Measurements from ENCODE around the gene MGAT5B. TPM values are rescaled to one million over a fixed set of nuclear protein-coding genes. Genes with fewer than 3 reads are reported as not detected.

The MGAT5B gene
- total and polyA plus RNA-seq, 4 donors, result 0.28 to 0.67 (median 0.46) TPM

GRCh38 chr17:76878568-76878967 lies 10.4 kb downstream of the MGAT5B start:
- TF ChIP-seq CTCF (IDR thresholded peaks at IDR 0.05; ENCODE audit: control extremely low read depth, extremely low read depth), result no peak
- Histone ChIP-seq H3K9me3 (ENCODE audit: control insufficient read depth in 4 of 4, insufficient read depth in 3 of 4, low read length in 3 of 4) (no peaks in the 10 kb centered on the region), H3K4me1 (ENCODE audit: control insufficient read depth in 5 of 5, insufficient read depth in 5 of 5, low read length in 5 of 5) (no peaks in the 10 kb centered on the region), H3K36me3 (ENCODE audit: control insufficient read depth in 4 of 4, insufficient read depth in 4 of 4, low read length in 4 of 4) (no peaks in the 10 kb centered on the region), H3K27me3 (ENCODE audit: control insufficient read depth in 3 of 3, insufficient read depth in 3 of 3, low read length in 2 of 3) (peaks cover 0 to 12% (median 4%) of the 10 kb centered on the region in 3 donors), H3K4me3 (no peak overlapping the region), H3K9ac (ENCODE audit: insufficient read depth in 1 of 2, low read length in 2 of 2) (no peak overlapping the region), H3K27ac (ENCODE audit: low read depth in 1 of 2, low read length in 1 of 2) (no peak overlapping the region)
- DNase-seq (no peak), ATAC-seq (ENCODE audit: insufficient read depth, low FRiP score) (no peak)
- WGBS, 2 donors, result 82 to 87% methylated on average over 6 of the region's 6 CpGs

- 88 to 90% methylated on average over 14 of the region's 14 CpGs for WGBS, 2 donors
These were observed 11.1 kb downstream of the MGAT5B start for GRCh38 chr17:76879254-76879653.

GRCh38 chr17:76879691-76880090 lies 11.5 kb downstream of the MGAT5B start:
- H3K27me3 ChIP-seq (ENCODE audit: control insufficient read depth in 3 of 3, insufficient read depth in 3 of 3, low read length in 2 of 3), result peaks cover 0 to 11% (median 4%) of the 10 kb centered on the region in 3 donors
- no peak overlapping the region for H3K9ac ChIP-seq (ENCODE audit: insufficient read depth in 1 of 2, low read length in 2 of 2)
- H3K4me3 ChIP-seq, result no peak overlapping the region
- no peak overlapping the region for H3K27ac ChIP-seq (ENCODE audit: low read depth in 1 of 2, low read length in 1 of 2)
- no peak for DNase-seq
- no peak for TF ChIP-seq CTCF (IDR thresholded peaks at IDR 0.05; ENCODE audit: control extremely low read depth, extremely low read depth)
- ATAC-seq (ENCODE audit: insufficient read depth, low FRiP score), result no peak
- no peaks in the 10 kb centered on the region for H3K4me1 ChIP-seq (ENCODE audit: control insufficient read depth in 5 of 5, insufficient read depth in 5 of 5, low read length in 5 of 5)
- H3K9me3 ChIP-seq (ENCODE audit: control insufficient read depth in 4 of 4, insufficient read depth in 3 of 4, low read length in 3 of 4), result peaks cover 0 to 2% (median 0%) of the 10 kb centered on the region in 4 donors
- WGBS, 2 donors, result 62 to 71% methylated on average over 10 of the region's 10 CpGs
- no peaks in the 10 kb centered on the region for H3K36me3 ChIP-seq (ENCODE audit: control insufficient read depth in 4 of 4, insufficient read depth in 4 of 4, low read length in 4 of 4)

More at GRCh38 chr17:76879254-76879653, 11.1 kb downstream of the MGAT5B start:
- Histone ChIP-seq H3K4me1 (ENCODE audit: control insufficient read depth in 5 of 5, insufficient read depth in 5 of 5, low read length in 5 of 5) (no peaks in the 10 kb centered on the region), H3K27me3 (ENCODE audit: control insufficient read depth in 3 of 3, insufficient read depth in 3 of 3, low read length in 2 of 3) (peaks cover 0 to 12% (median 4%) of the 10 kb centered on the region in 3 donors), H3K4me3 (no peak overlapping the region), H3K9me3 (ENCODE audit: control insufficient read depth in 4 of 4, insufficient read depth in 3 of 4, low read length in 3 of 4) (peaks cover 0 to 2% (median 0%) of the 10 kb centered on the region in 4 donors), H3K27ac (ENCODE audit: low read depth in 1 of 2, low read length in 1 of 2) (no peak overlapping the region), H3K9ac (ENCODE audit: insufficient read depth in 1 of 2, low read length in 2 of 2) (no peak overlapping the region), H3K36me3 (ENCODE audit: control insufficient read depth in 4 of 4, insufficient read depth in 4 of 4, low read length in 4 of 4) (no peaks in the 10 kb centered on the region)
- DNase-seq, result no peak
- TF ChIP-seq CTCF (IDR thresholded peaks at IDR 0.05; ENCODE audit: control extremely low read depth, extremely low read depth), result no peak
- ATAC-seq (ENCODE audit: insufficient read depth, low FRiP score), result no peak

GRCh38 chr17:76880268-76880667 lies 12.1 kb downstream of the MGAT5B start:
- Histone ChIP-seq H3K4me1 (ENCODE audit: control insufficient read depth in 5 of 5, insufficient read depth in 5 of 5, low read length in 5 of 5) (no peaks in the 10 kb centered on the region), H3K27me3 (ENCODE audit: control insufficient read depth in 3 of 3, insufficient read depth in 3 of 3, low read length in 2 of 3) (peaks cover 0 to 9% (median 4%) of the 10 kb centered on the region in 3 donors), H3K9me3 (ENCODE audit: control insufficient read depth in 4 of 4, insufficient read depth in 3 of 4, low read length in 3 of 4) (peaks cover 0 to 2% (median 0%) of the 10 kb centered on the region in 4 donors), H3K4me3 (no peak overlapping the region), H3K36me3 (ENCODE audit: control insufficient read depth in 4 of 4, insufficient read depth in 4 of 4, low read length in 4 of 4) (no peaks in the 10 kb centered on the region), H3K9ac (ENCODE audit: insufficient read depth in 1 of 2, low read length in 2 of 2) (no peak overlapping the region), H3K27ac (ENCODE audit: low read depth in 1 of 2, low read length in 1 of 2) (no peak overlapping the region)
- DNase-seq, result no peak
- WGBS, 2 donors, result 47 to 57% methylated on average over 10 of the region's 10 CpGs
- no peak for TF ChIP-seq CTCF (IDR thresholded peaks at IDR 0.05; ENCODE audit: control extremely low read depth, extremely low read depth)
- ATAC-seq (ENCODE audit: insufficient read depth, low FRiP score), result no peak
